NCI-H187 (cell line): ENCODE data around the gene GOLGA6L7.
"Not testable (repeated sequence)": the region's sequence is repeated elsewhere in the genome, so short reads cannot be mapped to it uniquely, and the experiment has no call there.

Experiments used
- DNase-seq, 2 experiments: peaks; one replicate each; lab custom pipeline; 2025; lab: John Stamatoyannopoulos, UW

GOLGA6L7 gene

GRCh38 chr15:28843520-28843919 is 4.9 kb downstream of the GOLGA6L7 start:
- DNase-seq = not testable (repeated sequence)

GRCh38 chr15:28842210-28842609 is 6.2 kb downstream of the GOLGA6L7 start:
- not testable (repeated sequence) for DNase-seq

- not testable (repeated sequence) for DNase-seq
Observed at GRCh38 chr15:28840285-28840684, 8.2 kb downstream of the GOLGA6L7 start.

- not testable (repeated sequence) for DNase-seq
Observed at GRCh38 chr15:28834957-28835585, 13.4 kb downstream of the GOLGA6L7 start.

- peak; percentile 27 to 70 for DNase-seq
Observed at GRCh38 chr15:28831897-28832587, 16.4 kb downstream of the GOLGA6L7 start.

- not testable (repeated sequence) for DNase-seq
Observed at GRCh38 chr15:28821420-28821819, 27.0 kb downstream of the GOLGA6L7 start.

- not testable (repeated sequence) for DNase-seq
Observed at GRCh38 chr15:28819930-28820295, 28.5 kb downstream of the GOLGA6L7 start.

- DNase-seq = not testable (repeated sequence)
Observed at GRCh38 chr15:28819019-28819929, 29.2 kb downstream of the GOLGA6L7 start.

- DNase-seq = not testable (repeated sequence)
Observed at GRCh38 chr15:28818168-28818567, 30.3 kb downstream of the GOLGA6L7 start.

- not testable (repeated sequence) for DNase-seq
Observed at GRCh38 chr15:28814059-28814458, 34.4 kb downstream of the GOLGA6L7 start.

GRCh38 chr15:28813392-28813791 is 35.1 kb downstream of the GOLGA6L7 start:
- DNase-seq = not testable (repeated sequence)

- DNase-seq = not testable (repeated sequence)
Observed at GRCh38 chr15:28811852-28812550, 36.4 kb downstream of the GOLGA6L7 start.

- DNase-seq = not testable (repeated sequence)
Observed at GRCh38 chr15:28810444-28810843, 38.0 kb downstream of the GOLGA6L7 start.

GRCh38 chr15:28808136-28808535 is 40.3 kb downstream of the GOLGA6L7 start:
- DNase-seq = not testable (repeated sequence)

- not testable (repeated sequence) for DNase-seq
Observed at GRCh38 chr15:28800366-28800765, 48.1 kb downstream of the GOLGA6L7 start.

- DNase-seq = not testable (repeated sequence)
Observed at GRCh38 chr15:28798234-28798633, 50.2 kb downstream of the GOLGA6L7 start.

- DNase-seq = peak in 1 of 2 experiments; percentile 3
Observed at GRCh38 chr15:28794231-28794630, 54.2 kb downstream of the GOLGA6L7 start.
